ENCODE results near the gene CST4.
"Not testable (repeated sequence)": the region's sequence is repeated elsewhere in the genome, so short reads cannot be mapped to it uniquely, and the experiment has no call there.

Gene CST4

GRCh38 chr20:23691675-23692074 lies 2.8 kb upstream of the CST4 start:
- no peak for DNase-seq (ENCODE audit: low read depth)
- no peak for TF ChIP-seq CTCF (IDR thresholded peaks at IDR 0.05; ENCODE audit: low read length, missing control alignments)
- no peak overlapping the region for H3K4me3 ChIP-seq (replicated peaks; ENCODE audit: low read depth, low read length)

- no peak overlapping the region for H3K4me3 ChIP-seq (replicated peaks; ENCODE audit: low read depth, low read length)
- no peak for DNase-seq (ENCODE audit: low read depth)
- no peak for TF ChIP-seq CTCF (IDR thresholded peaks at IDR 0.05; ENCODE audit: low read length, missing control alignments)
Measured at GRCh38 chr20:23690581-23690980, 1.7 kb upstream of the CST4 start.

- no peak for TF ChIP-seq CTCF (IDR thresholded peaks at IDR 0.05; ENCODE audit: low read length, missing control alignments)
- no peak overlapping the region for H3K4me3 ChIP-seq (replicated peaks; ENCODE audit: low read depth, low read length)
- DNase-seq (ENCODE audit: low read depth): no peak
Measured at GRCh38 chr20:23689399-23689690, 507 bp upstream of the CST4 start.

- no peak for TF ChIP-seq CTCF (IDR thresholded peaks at IDR 0.05; ENCODE audit: low read length, missing control alignments)
- H3K4me3 ChIP-seq (replicated peaks; ENCODE audit: low read depth, low read length): no peak overlapping the region
- no peak for DNase-seq (ENCODE audit: low read depth)
Measured at GRCh38 chr20:23687986-23688385, 852 bp downstream of the CST4 start.

GRCh38 chr20:23686046-23686750 lies 2.6 kb downstream of the CST4 start:
- DNase-seq (ENCODE audit: low read depth): no peak
- TF ChIP-seq CTCF (IDR thresholded peaks at IDR 0.05; ENCODE audit: low read length, missing control alignments): no peak
- H3K4me3 ChIP-seq (replicated peaks; ENCODE audit: low read depth, low read length): no peak overlapping the region

GRCh38 chr20:23685529-23685896 lies 3.3 kb downstream of the CST4 start:
- DNase-seq (ENCODE audit: low read depth); H3K4me3 ChIP-seq (replicated peaks; ENCODE audit: low read depth, low read length): not testable (repeated sequence)

GRCh38 chr20:23684261-23684660 lies 4.6 kb downstream of the CST4 start:
- TF ChIP-seq CTCF (IDR thresholded peaks at IDR 0.05; ENCODE audit: low read length, missing control alignments): no peak
- no peak for DNase-seq (ENCODE audit: low read depth)
- no peak overlapping the region for H3K4me3 ChIP-seq (replicated peaks; ENCODE audit: low read depth, low read length)
